A172 (cell line): ENCODE measurements around the gene TKFC. TPM values are rescaled to one million over a fixed set of nuclear protein-coding genes. Genes with fewer than 3 reads are reported as not detected.

Experiments used
- DNase-seq: peaks from one replicate; pipeline ENCODE4 v3.0.0-alpha.2; 2015; ENCODE audit warnings: low spot score
- total RNA-seq: library from RNA; depleted of rRNA; stranded (reverse); fragments of >200 nt; shearing (Covaris generic); gene quantifications from 2 replicates; pipeline ENCODE4 v1.2.3, GENCODE V29; 2014

Gene TKFC
- total RNA-seq, 1 experiment from 2014 or later: 34.7 TPM

- no peak for DNase-seq
Measured at GRCh38 chr11:61345170-61345610, 12.2 kb downstream of the TKFC start.

GRCh38 chr11:61345954-61346843, 13.2 kb downstream of the TKFC start:
- DNase-seq: no peak

- no peak for DNase-seq
Measured at GRCh38 chr11:61347916-61348461, 15.0 kb downstream of the TKFC start.

- DNase-seq: no peak
Measured at GRCh38 chr11:61349189-61349751, 16.2 kb downstream of the TKFC start.

- no peak for DNase-seq
Measured at GRCh38 chr11:61349916-61350315, 16.9 kb downstream of the TKFC start.

GRCh38 chr11:61350336-61350735, 17.3 kb downstream of the TKFC start:
- no peak for DNase-seq

- DNase-seq: no peak
Measured at GRCh38 chr11:61350803-61351202, 17.8 kb downstream of the TKFC start.

GRCh38 chr11:61352038-61352437, 19.0 kb downstream of the TKFC start:
- no peak for DNase-seq

- DNase-seq: no peak
Measured at GRCh38 chr11:61353131-61354067, 20.4 kb downstream of the TKFC start.

GRCh38 chr11:61354208-61354607, 21.2 kb downstream of the TKFC start:
- no peak for DNase-seq

- no peak for DNase-seq
Measured at GRCh38 chr11:61356706-61357105, 23.7 kb downstream of the TKFC start.

GRCh38 chr11:61357233-61357893, 24.3 kb downstream of the TKFC start:
- no peak for DNase-seq

GRCh38 chr11:61357894-61358239, 24.8 kb downstream of the TKFC start:
- no peak for DNase-seq

- DNase-seq: no peak
Measured at GRCh38 chr11:61358566-61358965, 25.5 kb downstream of the TKFC start.

- DNase-seq: no peak
Measured at GRCh38 chr11:61359516-61359915, 26.5 kb downstream of the TKFC start.

GRCh38 chr11:61361237-61361740, 28.3 kb downstream of the TKFC start:
- no peak for DNase-seq

- DNase-seq: peak; percentile 87
Measured at GRCh38 chr11:61361741-61362541, 28.9 kb downstream of the TKFC start, which contains the start of the genes CYB561A3 and TMEM138. Gene CYB561A3, minus strand, starts transcription at chr11:61361882. Its CDS starts 5,169 bp downstream, at chr11:61356713. Gene TMEM138, plus strand, starts transcription at chr11:61362374. Its CDS starts 2,017 bp downstream, at chr11:61364391.

- DNase-seq: no peak
Measured at GRCh38 chr11:61362542-61362875, 29.5 kb downstream of the TKFC start.

- no peak for DNase-seq
Measured at GRCh38 chr11:61364012-61364675, 31.1 kb downstream of the TKFC start.

GRCh38 chr11:61367406-61367805, 34.4 kb downstream of the TKFC start:
- no peak for DNase-seq
